NCI-H2196 (cell line): ENCODE measurements around the gene SFXN3.
A peak's percentile ranks its signal among the peaks of the same experiment; 100 is the strongest.

Experiments
- DNase-seq: peaks from one replicate; lab custom pipeline; 2025; ENCODE audit not compliant: unreplicated experiment; lab: John Stamatoyannopoulos, UW

The SFXN3 gene

GRCh38 chr10:101031128-101031795 lies at the start of gene SFXN3, which contains the start of gene PDZD7:
TSS of gene SFXN3 (plus strand) at chr10:101031234. CDS start at chr10:101034695, 3,461 bp downstream.
TSS of gene PDZD7 (minus strand) at chr10:101031129. CDS start at chr10:101030219, 910 bp downstream.
- DNase-seq: peak; percentile 78

GRCh38 chr10:100982916-100983830 lies 47.9 kb upstream of the SFXN3 start:
- DNase-seq: no peak

- no peak for DNase-seq
Observed at GRCh38 chr10:100983868-100984671, 47.0 kb upstream of the SFXN3 start.

- DNase-seq: no peak
Observed at GRCh38 chr10:100984672-100985177, 46.3 kb upstream of the SFXN3 start.

GRCh38 chr10:100985336-100985735 lies 45.7 kb upstream of the SFXN3 start:
- no peak for DNase-seq

GRCh38 chr10:100986623-100986951 lies 44.4 kb upstream of the SFXN3 start:
- DNase-seq: no peak

- peak; percentile 54 for DNase-seq
Observed at GRCh38 chr10:100986952-100987684, 43.9 kb upstream of the SFXN3 start, which contains the start of the genes MRPL43 and TWNK. TSS of gene MRPL43 (minus strand) at chr10:100987497. CDS start at chr10:100987443, 54 bp downstream. TSS of gene TWNK (plus strand) at chr10:100987543. CDS start at chr10:100988211, 668 bp downstream.

- no peak for DNase-seq
Observed at GRCh38 chr10:100987685-100988049, 43.4 kb upstream of the SFXN3 start.

GRCh38 chr10:100988166-100988565 lies 42.9 kb upstream of the SFXN3 start:
- no peak for DNase-seq

- no peak for DNase-seq
Observed at GRCh38 chr10:100989088-100989487, 41.9 kb upstream of the SFXN3 start.

- DNase-seq: peak; percentile 12
Observed at GRCh38 chr10:100993986-100994708, 36.9 kb upstream of the SFXN3 start.

- DNase-seq: no peak
Observed at GRCh38 chr10:100995181-100995580, 35.9 kb upstream of the SFXN3 start.

- DNase-seq: peak; percentile 21
Observed at GRCh38 chr10:100996678-100997359, 34.2 kb upstream of the SFXN3 start.

- peak; percentile 76 for DNase-seq
Observed at GRCh38 chr10:100997360-100998182, 33.5 kb upstream of the SFXN3 start.

GRCh38 chr10:100998183-100998990 lies 32.6 kb upstream of the SFXN3 start:
- DNase-seq: peak; percentile 79

- DNase-seq: peak; percentile 59
Observed at GRCh38 chr10:100998991-100999741, 31.9 kb upstream of the SFXN3 start.

GRCh38 chr10:100999742-101000126 lies 31.3 kb upstream of the SFXN3 start, which contains the start of gene LZTS2:
TSS of gene LZTS2 (plus strand) at chr10:100999808. CDS start at chr10:101002539, 2,731 bp downstream.
- DNase-seq: no peak
